Gastroesophageal sphincter (tissue), 4 donors: ENCODE measurements around the gene LTA. TPM values are rescaled to one million over a fixed set of nuclear protein-coding genes. Genes with fewer than 3 reads are reported as not detected.

Source experiments
- ATAC-seq: fragments of 150-250 bp; one replicate; pipeline ENCODE4 v1.9.1; 2016; ENCODE audit warnings: mild to moderate bottlenecking, moderate library complexity
- H3K27ac ChIP-seq, 4 donors: fragments of 200-600 bp; sonication (generic) in 3 of 4; 1 replicate in 3 of 4; 2 replicates in 1 of 4; pipeline ENCODE4 v1.5.1; 2016 to 2019
- H3K27me3 ChIP-seq: fragments of 200-600 bp; sonication (generic); one replicate; pipeline ENCODE4 v1.5.1; 2019
- H3K36me3 ChIP-seq, 2 donors: fragments of 200-600 bp; sonication (generic); one replicate each; pipeline ENCODE4 v1.5.1; 2019; ENCODE audit warnings: control low read depth in 1 of 2
- H3K4me1 ChIP-seq, 3 donors: fragments of 200-600 bp; sonication (generic); 1 replicate in 2 of 3; 2 replicates in 1 of 3; pipeline ENCODE4 v1.5.1; 2016 to 2019; ENCODE audit warnings: control low read depth in 2 of 3
- H3K4me3 ChIP-seq, 2 donors: fragments of 200-600 bp; sonication (generic); one replicate each; pipeline ENCODE4 v1.5.1; 2019; ENCODE audit warnings: mild to moderate bottlenecking in 1 of 2, moderate library complexity in 1 of 2
- H3K9me3 ChIP-seq, 3 donors: fragments of 200-600 bp; sonication (generic); one replicate each; pipeline ENCODE4 v1.5.1; 2017 to 2019; ENCODE audit warnings: control low read depth in 2 of 3
- EP300 ChIP-seq: sonication (generic); formaldehyde crosslinking; IDR thresholded peaks from one replicate; pipeline ENCODE4 v1.6.1; 2017; ENCODE audit warnings: antibody characterized with exemption, mild to moderate bottlenecking
- POLR2A ChIP-seq, 2 donors: fragments of 450-650 bp; IDR thresholded peaks; one replicate each; pipeline ENCODE4 v1.6.1; 2017; ENCODE audit warnings: antibody characterized with exemption in 2 of 2, mild to moderate bottlenecking in 2 of 2, moderate library complexity in 1 of 2
- POLR2AphosphoS5 ChIP-seq: sonication (generic); formaldehyde crosslinking; IDR thresholded peaks from one replicate; pipeline ENCODE4 v1.6.1; 2017; ENCODE audit warnings: antibody characterized with exemption
- WGBS, 2 donors: methylation state at CpG; one replicate each; pipeline ENCODE4 v1.1.5; 2018; ENCODE audit warnings: low coverage in 1 of 2; 5-methylcytosine and 5-hydroxymethylcytosine counted together
- total RNA-seq, 4 donors: library from RNA; depleted of rRNA; stranded (reverse); fragments of >200 nt; gene quantifications; one replicate each; pipeline ENCODE4 v1.1.0, GENCODE V29; 2016
- TF ChIP-seq, protein P1 (sequence below), 4 experiments: fragments of 200-600 bp in 2 of 4; fragments of 450-650 bp in 2 of 4; sonication (generic) in 1 of 4; IDR thresholded peaks; one replicate each; pipeline ENCODE4 v1.5.1; 2017 to 2019; ENCODE audit warnings: antibody characterized with exemption in 4 of 4, mild to moderate bottlenecking in 2 of 4, moderate library complexity in 2 of 4

LTA gene
- total RNA-seq, 4 donors from 2014 or later = not detected

DNA sequence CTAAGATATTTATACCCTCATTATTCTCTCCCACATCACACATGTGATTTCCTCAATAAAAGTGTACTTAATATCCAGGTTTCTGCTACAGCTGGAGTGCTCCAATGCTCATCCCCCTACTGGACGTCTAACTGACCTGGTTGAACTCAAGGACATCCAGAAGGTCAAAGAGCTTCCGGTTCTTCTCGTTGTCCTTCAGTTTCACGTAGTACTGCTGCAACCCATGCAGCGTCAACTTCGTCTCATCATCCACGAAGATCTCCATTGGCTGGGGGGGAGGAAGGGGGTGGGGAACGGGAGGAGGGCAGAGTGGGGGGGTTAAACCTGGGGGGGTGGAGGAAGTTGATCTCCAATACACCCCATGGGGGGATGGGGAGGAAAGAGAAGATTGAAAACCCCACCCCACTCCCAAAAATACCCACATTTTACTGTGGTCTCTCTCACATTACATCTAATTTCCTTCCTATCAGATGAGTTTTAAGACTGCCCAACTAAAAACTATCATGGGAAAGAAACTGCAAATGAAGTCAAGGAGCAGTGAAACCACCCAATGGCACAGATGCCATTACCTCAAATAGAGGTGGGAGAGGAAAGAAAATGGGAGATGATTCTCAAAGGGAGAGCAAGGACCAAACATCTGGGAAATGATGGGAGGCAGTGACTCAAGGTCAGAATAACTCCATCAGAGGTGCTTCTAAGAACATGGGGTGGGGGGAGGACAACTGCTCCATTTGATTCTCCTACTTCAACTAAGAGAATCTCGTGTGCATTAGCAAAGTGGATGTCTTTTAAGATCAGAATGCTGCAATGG lies 39.2 kb upstream of the LTA start:
- peaks cover 0 to 20% (median 0%) of the 10 kb centered on the region in 3 donors for H3K4me1 ChIP-seq
- H3K27me3 ChIP-seq = no peaks in the 10 kb centered on the region
- 45 to 59% methylated on average over 5 to 8 of the region's 9 CpGs for WGBS, 2 donors
- peaks cover 8 to 86% of the 10 kb centered on the region in 2 donors for H3K36me3 ChIP-seq
- TF ChIP-seq, protein P1, sequence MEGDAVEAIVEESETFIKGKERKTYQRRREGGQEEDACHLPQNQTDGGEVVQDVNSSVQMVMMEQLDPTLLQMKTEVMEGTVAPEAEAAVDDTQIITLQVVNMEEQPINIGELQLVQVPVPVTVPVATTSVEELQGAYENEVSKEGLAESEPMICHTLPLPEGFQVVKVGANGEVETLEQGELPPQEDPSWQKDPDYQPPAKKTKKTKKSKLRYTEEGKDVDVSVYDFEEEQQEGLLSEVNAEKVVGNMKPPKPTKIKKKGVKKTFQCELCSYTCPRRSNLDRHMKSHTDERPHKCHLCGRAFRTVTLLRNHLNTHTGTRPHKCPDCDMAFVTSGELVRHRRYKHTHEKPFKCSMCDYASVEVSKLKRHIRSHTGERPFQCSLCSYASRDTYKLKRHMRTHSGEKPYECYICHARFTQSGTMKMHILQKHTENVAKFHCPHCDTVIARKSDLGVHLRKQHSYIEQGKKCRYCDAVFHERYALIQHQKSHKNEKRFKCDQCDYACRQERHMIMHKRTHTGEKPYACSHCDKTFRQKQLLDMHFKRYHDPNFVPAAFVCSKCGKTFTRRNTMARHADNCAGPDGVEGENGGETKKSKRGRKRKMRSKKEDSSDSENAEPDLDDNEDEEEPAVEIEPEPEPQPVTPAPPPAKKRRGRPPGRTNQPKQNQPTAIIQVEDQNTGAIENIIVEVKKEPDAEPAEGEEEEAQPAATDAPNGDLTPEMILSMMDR (IDR thresholded peaks at IDR 0.05) = no peak
- TF ChIP-seq POLR2A (IDR thresholded peaks at IDR 0.05) (no peak), EP300 (no peak), POLR2AphosphoS5 (no peak)
- no peak for ATAC-seq
- peak overlapping the region in 1 of 4 donors; percentile 7 for H3K27ac ChIP-seq
- H3K9me3 ChIP-seq = no peaks in the 10 kb centered on the region
- no peak overlapping the region for H3K4me3 ChIP-seq

DNA sequence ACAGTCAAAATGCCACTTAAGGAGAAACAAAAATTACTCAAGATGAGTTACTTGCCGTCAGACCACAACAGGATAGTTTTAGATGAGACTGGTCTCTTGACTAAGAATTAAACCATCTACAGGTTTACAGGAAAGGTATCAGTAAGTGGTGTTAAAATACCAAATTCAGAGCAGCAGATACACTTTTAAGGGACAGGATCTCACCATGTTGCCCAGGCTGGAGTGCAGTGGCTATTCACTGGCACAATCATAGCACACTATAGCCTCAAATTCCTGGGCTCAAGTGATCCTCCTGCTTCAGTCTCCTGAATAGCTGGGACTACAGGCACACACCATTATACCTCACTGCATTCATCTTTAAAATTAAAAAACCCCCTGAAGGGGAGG lies 38.6 kb upstream of the LTA start:
- WGBS, 2 donors = 77 to 100% methylated on average over 1 of the region's 1 CpG
- peaks cover 0 to 26% (median 0%) of the 10 kb centered on the region in 3 donors for H3K4me1 ChIP-seq
- H3K27me3 ChIP-seq = no peaks in the 10 kb centered on the region
- ATAC-seq = no peak
- no peak overlapping the region for H3K4me3 ChIP-seq
- peaks cover 8 to 92% of the 10 kb centered on the region in 2 donors for H3K36me3 ChIP-seq
- H3K9me3 ChIP-seq = no peaks in the 10 kb centered on the region
- TF ChIP-seq EP300 (no peak), POLR2AphosphoS5 (no peak), POLR2A (IDR thresholded peaks at IDR 0.05) (no peak)
- TF ChIP-seq, protein P1 (IDR thresholded peaks at IDR 0.05) = no peak
- H3K27ac ChIP-seq = peak overlapping the region in 1 of 4 donors; percentile 7

DNA sequence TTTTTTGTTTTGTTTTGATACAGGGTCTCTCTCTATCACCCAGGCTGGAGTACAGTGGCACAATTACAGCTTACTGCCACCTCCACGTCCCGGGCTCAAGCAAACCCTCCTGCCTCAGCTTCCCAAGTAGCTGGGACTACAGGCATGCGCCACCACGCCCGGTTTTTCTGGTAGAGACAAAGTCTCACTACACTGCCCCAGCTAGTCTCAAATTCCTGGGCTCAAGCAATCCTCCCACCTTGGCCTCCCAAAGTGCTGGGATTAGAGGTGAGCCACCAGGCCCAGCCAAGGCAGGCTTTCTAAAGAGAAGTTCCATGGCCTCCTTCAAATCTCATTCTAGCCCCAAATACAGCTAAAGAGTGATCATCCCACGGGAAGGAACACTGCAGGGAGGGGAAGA lies 38.1 kb upstream of the LTA start:
- WGBS, 2 donors = 91% methylated on average over 3 of the region's 6 CpGs; no CpG with 5 or more reads in 1 of the 2 donors
- peaks cover 8 to 98% of the 10 kb centered on the region in 2 donors for H3K36me3 ChIP-seq
- H3K9me3 ChIP-seq = no peaks in the 10 kb centered on the region
- no peak for ATAC-seq
- no peaks in the 10 kb centered on the region for H3K27me3 ChIP-seq
- H3K27ac ChIP-seq = no peak overlapping the region
- H3K4me1 ChIP-seq = peaks cover under 1 to 31% (median 2%) of the 10 kb centered on the region in 3 donors
- TF ChIP-seq, protein P1 (IDR thresholded peaks at IDR 0.05) = no peak
- peak; percentile 18 for TF ChIP-seq POLR2AphosphoS5
- no peak for TF ChIP-seq POLR2A (IDR thresholded peaks at IDR 0.05)
- H3K4me3 ChIP-seq = no peak overlapping the region

DNA sequence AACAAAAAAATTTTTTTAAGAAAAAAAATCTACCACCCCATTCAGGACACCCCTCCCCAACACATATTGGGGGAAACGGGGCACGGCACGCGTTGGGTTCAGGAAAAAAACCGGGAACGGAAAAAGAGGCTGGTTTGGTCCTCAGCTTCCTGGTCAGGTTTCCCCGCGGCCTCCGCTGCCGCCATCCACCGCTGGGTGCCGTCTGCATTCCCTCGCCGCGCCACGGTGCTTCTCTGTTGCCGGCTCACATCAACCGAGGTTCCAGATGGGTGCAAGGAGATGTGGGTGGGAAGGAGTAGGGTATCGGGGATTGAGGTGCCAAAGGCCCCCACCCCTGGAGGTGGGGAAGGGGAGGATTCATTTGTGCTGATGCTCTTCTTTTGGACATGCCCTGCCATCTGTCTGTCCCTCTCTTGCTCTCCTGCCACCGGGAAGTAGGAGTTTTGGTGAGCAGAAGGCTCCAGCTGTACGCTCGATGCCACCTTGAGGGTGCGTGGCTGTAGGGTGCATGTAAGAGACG lies 37.5 kb upstream of the LTA start:
- Histone ChIP-seq H3K9me3 (no peaks in the 10 kb centered on the region), H3K4me3 (no peak overlapping the region), H3K4me1 (peaks cover 6 to 37% (median 8%) of the 10 kb centered on the region in 3 donors), H3K36me3 (peaks cover 8 to 100% of the 10 kb centered on the region in 2 donors), H3K27ac (no peak overlapping the region), H3K27me3 (no peaks in the 10 kb centered on the region)
- no peak for ATAC-seq
- TF ChIP-seq POLR2A (IDR thresholded peaks at IDR 0.05) (no peak), EP300 (no peak), POLR2AphosphoS5 (no peak)
- TF ChIP-seq, protein P1 (IDR thresholded peaks at IDR 0.05) = no peak
- 42 to 94% methylated on average over 2 to 7 of the region's 24 CpGs for WGBS, 2 donors
